Endothelial cell of umbilical vein (primary cell): ENCODE results near the gene IFNGR1.

ENCODE experiments used
- CTCF ChIP-seq, 2 donors: IDR thresholded peaks; 1 replicate in 1 of 2; 2 replicates in 1 of 2; pipeline ENCODE4 v1.5.1; 2011; ENCODE audit warnings: low read length in 2 of 2, mild to moderate bottlenecking in 2 of 2, moderate library complexity in 2 of 2, control low read depth in 1 of 2, inconsistent platforms in 1 of 2, low read depth in 1 of 2; ENCODE audit not compliant: insufficient read depth in 1 of 2; ENCODE audit errors: extremely low read depth in 1 of 2
- FOS ChIP-seq: IDR thresholded peaks from 2 replicates; pipeline ENCODE4 v1.6.1; 2011; ENCODE audit warnings: mild to moderate bottlenecking, low read length, moderate library complexity, borderline replicate concordance; ENCODE audit not compliant: insufficient read depth
- GATA2 ChIP-seq: IDR thresholded peaks from 2 replicates; pipeline ENCODE4 v1.7.0; 2011; ENCODE audit warnings: low read depth, mild to moderate bottlenecking, moderate library complexity, mixed read lengths, low read length; ENCODE audit not compliant: insufficient read length, insufficient read depth
- JUN ChIP-seq: IDR thresholded peaks from 2 replicates; pipeline ENCODE4 v1.6.1; 2011; ENCODE audit warnings: borderline replicate concordance, low read depth; ENCODE audit not compliant: insufficient read length, insufficient read depth
- MYC ChIP-seq: IDR thresholded peaks from one replicate; pipeline ENCODE4 v1.6.1; 2011; ENCODE audit warnings: mild to moderate bottlenecking, low read depth, low read length
- POLR2A ChIP-seq: IDR thresholded peaks from 2 replicates; pipeline ENCODE4 v1.6.1; 2012; ENCODE audit warnings: low read depth, mild to moderate bottlenecking, control low read depth, low read length
- POLR2AphosphoS5 ChIP-seq: IDR thresholded peaks from 2 replicates; pipeline ENCODE4 v1.6.1; 2012; ENCODE audit warnings: low read depth, mild to moderate bottlenecking, control low read depth, low read length, moderate library complexity; ENCODE audit not compliant: insufficient read depth
- TF ChIP-seq, protein P1 (sequence below): IDR thresholded peaks from 2 replicates; pipeline ENCODE4 v1.6.1; 2011; ENCODE audit not compliant: insufficient read depth, insufficient read length

GRCh38 chr6:137246164-137246563 lies 27.0 kb upstream of the IFNGR1 start:
- TF ChIP-seq JUN (no peak), CTCF (IDR thresholded peaks at IDR 0.05; ENCODE audit: extremely low read depth in 1 of 2, insufficient read depth in 1 of 2, low read depth in 1 of 2, low read length in 2 of 2) (no peak), POLR2A (no peak), POLR2AphosphoS5 (no peak), GATA2 (no peak), FOS (no peak), MYC (no peak)
- TF ChIP-seq, protein P1, sequence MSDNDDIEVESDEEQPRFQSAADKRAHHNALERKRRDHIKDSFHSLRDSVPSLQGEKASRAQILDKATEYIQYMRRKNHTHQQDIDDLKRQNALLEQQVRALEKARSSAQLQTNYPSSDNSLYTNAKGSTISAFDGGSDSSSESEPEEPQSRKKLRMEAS = no peak
